ENCODE results near the gene DPP6.
A peak's percentile ranks its signal among the peaks of the same experiment; 100 is the strongest.

The DPP6 gene

DNA sequence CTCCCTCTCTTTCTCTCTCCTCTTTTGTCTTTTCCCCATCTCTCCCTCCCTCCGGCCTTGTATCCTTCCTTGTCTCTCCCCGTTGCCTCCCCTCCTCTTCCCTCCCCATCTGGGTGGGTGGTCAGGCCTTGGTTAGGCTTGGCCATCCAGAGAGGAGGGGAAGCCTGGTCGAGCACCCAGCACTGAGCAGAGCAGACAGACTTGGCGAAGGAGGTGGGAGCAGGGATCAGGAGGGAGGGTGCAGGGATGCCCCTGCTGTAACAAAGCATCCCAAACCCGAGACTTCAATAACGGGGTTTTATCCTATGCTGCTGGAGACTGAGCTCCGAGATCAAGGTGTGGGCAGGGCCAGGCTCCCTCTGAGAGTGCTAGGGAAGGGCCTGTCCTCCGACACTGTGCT is 853.4 kb downstream of the DPP6 start:
- H3K36me3 ChIP-seq (ENCODE audit: insufficient read depth, low read length), result no peaks in the 10 kb centered on the region
- H3K4me1 ChIP-seq (ENCODE audit: insufficient read depth, low read length), result no peaks in the 10 kb centered on the region
- H3K9me3 ChIP-seq (ENCODE audit: control insufficient read depth, insufficient read depth, low read length), result peaks cover 3% of the 10 kb centered on the region; the same call in 1 of the 2 replicates
- H3K9ac ChIP-seq (ENCODE audit: low read depth, low read length), result no peak overlapping the region

- no peaks in the 10 kb centered on the region for H3K36me3 ChIP-seq (ENCODE audit: insufficient read depth, low read length)
- H3K9me3 ChIP-seq (ENCODE audit: control insufficient read depth, insufficient read depth, low read length), result peaks cover 3% of the 10 kb centered on the region; the same call in 1 of the 2 replicates
- no peaks in the 10 kb centered on the region for H3K4me1 ChIP-seq (ENCODE audit: insufficient read depth, low read length)
- H3K9ac ChIP-seq (ENCODE audit: low read depth, low read length), result no peak overlapping the region
These were observed 854.0 kb downstream of the DPP6 start for GRCh38 chr7:154906201-154906600.

DNA sequence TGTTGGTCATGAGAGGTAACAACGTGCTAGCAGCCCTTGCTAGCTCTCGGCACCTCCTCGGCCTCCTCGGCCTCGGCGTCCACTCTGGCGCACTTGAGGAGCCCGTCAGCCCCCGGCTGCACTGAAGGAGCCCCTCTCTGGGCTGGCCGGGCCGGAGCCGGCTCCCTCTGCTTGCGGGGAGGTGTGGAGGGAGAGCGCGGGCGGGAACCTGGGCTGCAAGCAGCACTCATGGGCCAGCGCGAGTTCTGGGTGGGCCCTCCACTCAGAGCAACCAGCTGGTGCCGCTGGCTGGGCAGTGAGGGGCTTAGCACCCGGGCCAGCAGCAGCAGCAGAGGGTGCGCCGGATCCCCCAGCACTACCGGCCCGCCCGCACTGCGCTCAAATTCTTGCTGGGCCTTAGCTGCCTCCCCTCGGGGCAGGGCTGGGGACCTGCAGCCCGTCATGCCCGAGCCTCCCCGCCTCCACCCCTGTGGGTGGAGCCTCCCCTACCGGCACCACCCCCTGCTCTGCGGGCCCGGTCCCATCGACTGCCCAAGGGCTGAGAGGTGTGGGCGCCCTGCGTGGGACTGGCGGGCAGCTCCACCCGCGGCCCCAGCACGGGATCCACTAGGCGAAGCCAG is 854.6 kb downstream of the DPP6 start:
- Histone ChIP-seq H3K4me1 (ENCODE audit: insufficient read depth, low read length) (no peaks in the 10 kb centered on the region), H3K9ac (ENCODE audit: low read depth, low read length) (no peak overlapping the region), H3K9me3 (ENCODE audit: control insufficient read depth, insufficient read depth, low read length) (peaks cover 3% of the 10 kb centered on the region; the same call in 1 of the 2 replicates), H3K36me3 (ENCODE audit: insufficient read depth, low read length) (no peaks in the 10 kb centered on the region)

- no peaks in the 10 kb centered on the region for H3K36me3 ChIP-seq (ENCODE audit: insufficient read depth, low read length)
- H3K9ac ChIP-seq (ENCODE audit: low read depth, low read length), result no peak overlapping the region
- no peaks in the 10 kb centered on the region for H3K4me1 ChIP-seq (ENCODE audit: insufficient read depth, low read length)
- H3K9me3 ChIP-seq (ENCODE audit: control insufficient read depth, insufficient read depth, low read length), result peaks cover 3% of the 10 kb centered on the region; the same call in 1 of the 2 replicates
These were observed 855.7 kb downstream of the DPP6 start for GRCh38 chr7:154907651-154908620.

- Histone ChIP-seq H3K9ac (ENCODE audit: low read depth, low read length) (no peak overlapping the region), H3K9me3 (ENCODE audit: control insufficient read depth, insufficient read depth, low read length) (peaks cover 3% of the 10 kb centered on the region; the same call in 1 of the 2 replicates), H3K4me1 (ENCODE audit: insufficient read depth, low read length) (no peaks in the 10 kb centered on the region), H3K36me3 (ENCODE audit: insufficient read depth, low read length) (no peaks in the 10 kb centered on the region)
These were observed 857.3 kb downstream of the DPP6 start for GRCh38 chr7:154909241-154910105.

DNA sequence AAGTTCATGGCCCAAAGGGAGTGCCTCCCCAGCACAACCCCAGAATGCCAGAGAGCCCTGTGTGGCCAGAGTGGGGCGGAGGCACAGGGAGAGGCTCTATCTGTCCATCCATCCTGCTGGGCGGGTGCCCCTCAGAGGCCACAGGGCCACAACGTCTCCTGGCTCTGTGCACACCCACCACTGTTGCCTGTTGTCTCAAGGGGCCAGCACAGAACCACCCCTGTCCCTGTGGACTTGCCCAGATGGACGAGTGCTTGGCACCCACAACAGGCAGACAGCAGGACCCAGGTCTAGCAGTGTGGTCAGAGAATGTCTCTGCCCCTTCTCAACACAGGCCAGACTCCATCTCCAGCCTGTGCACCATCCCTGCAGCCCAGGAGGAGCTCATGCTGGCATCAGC is 857.9 kb downstream of the DPP6 start:
- H3K9ac ChIP-seq (ENCODE audit: low read depth, low read length), result no peak overlapping the region
- H3K9me3 ChIP-seq (ENCODE audit: control insufficient read depth, insufficient read depth, low read length), result peaks cover 3% of the 10 kb centered on the region; the same call in 1 of the 2 replicates
- no peaks in the 10 kb centered on the region for H3K4me1 ChIP-seq (ENCODE audit: insufficient read depth, low read length)
- no peaks in the 10 kb centered on the region for H3K36me3 ChIP-seq (ENCODE audit: insufficient read depth, low read length)

GRCh38 chr7:154910977-154911376 is 858.8 kb downstream of the DPP6 start:
- Histone ChIP-seq H3K9me3 (ENCODE audit: control insufficient read depth, insufficient read depth, low read length) (peaks cover 3% of the 10 kb centered on the region; the same call in 1 of the 2 replicates), H3K36me3 (ENCODE audit: insufficient read depth, low read length) (no peaks in the 10 kb centered on the region), H3K9ac (ENCODE audit: low read depth, low read length) (no peak overlapping the region), H3K4me1 (ENCODE audit: insufficient read depth, low read length) (no peaks in the 10 kb centered on the region)

- Histone ChIP-seq H3K9me3 (ENCODE audit: control insufficient read depth, insufficient read depth, low read length) (no peaks in the 10 kb centered on the region), H3K9ac (ENCODE audit: low read depth, low read length) (no peak overlapping the region), H3K4me1 (ENCODE audit: insufficient read depth, low read length) (no peaks in the 10 kb centered on the region), H3K36me3 (ENCODE audit: insufficient read depth, low read length) (no peaks in the 10 kb centered on the region)
These were observed 859.2 kb downstream of the DPP6 start for GRCh38 chr7:154911411-154911810.

GRCh38 chr7:154911862-154912455 is 859.8 kb downstream of the DPP6 start:
- no peak overlapping the region for H3K9ac ChIP-seq (ENCODE audit: low read depth, low read length)
- H3K9me3 ChIP-seq (ENCODE audit: control insufficient read depth, insufficient read depth, low read length), result no peaks in the 10 kb centered on the region
- no peaks in the 10 kb centered on the region for H3K36me3 ChIP-seq (ENCODE audit: insufficient read depth, low read length)
- H3K4me1 ChIP-seq (ENCODE audit: insufficient read depth, low read length), result no peaks in the 10 kb centered on the region

DNA sequence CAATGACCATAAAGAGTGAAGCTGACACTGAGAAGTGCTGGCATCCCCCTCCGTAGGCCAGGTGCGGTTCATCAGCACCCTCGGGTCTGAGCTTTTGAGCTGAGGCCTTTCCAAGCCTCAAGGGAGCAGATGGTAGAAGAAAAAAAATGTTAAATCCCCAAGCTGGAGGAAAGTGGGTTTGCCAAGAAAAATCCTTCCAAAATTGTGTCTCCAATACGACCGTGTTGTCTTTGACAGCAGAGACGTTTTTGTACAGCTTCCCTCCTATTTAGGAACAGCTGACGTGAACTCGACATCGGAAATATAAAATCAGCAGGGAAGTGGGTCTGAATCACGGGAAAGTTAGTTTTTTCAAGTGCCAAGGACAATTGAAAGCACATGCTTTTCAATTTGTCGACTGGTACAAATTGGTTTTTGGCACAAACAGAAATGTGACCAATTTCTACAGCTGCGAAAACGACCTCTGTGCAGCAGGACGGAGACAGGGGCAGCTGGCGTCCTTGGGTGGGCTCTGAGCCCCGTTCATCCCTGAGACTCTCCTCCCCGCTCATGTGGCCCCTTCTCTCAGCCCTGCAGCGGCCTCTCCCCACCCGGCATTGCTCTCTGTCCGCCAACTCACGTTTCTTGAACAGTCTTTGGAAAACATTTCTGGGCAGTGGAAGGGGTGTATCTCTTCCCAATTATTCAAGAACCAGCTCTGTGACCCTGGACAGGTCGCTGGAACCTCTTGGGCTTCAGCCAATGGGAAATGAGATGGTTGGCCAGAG is 860.9 kb downstream of the DPP6 start:
- H3K4me1 ChIP-seq (ENCODE audit: insufficient read depth, low read length), result no peaks in the 10 kb centered on the region
- no peaks in the 10 kb centered on the region for H3K9me3 ChIP-seq (ENCODE audit: control insufficient read depth, insufficient read depth, low read length)
- H3K9ac ChIP-seq (ENCODE audit: low read depth, low read length), result no peak overlapping the region
- H3K36me3 ChIP-seq (ENCODE audit: insufficient read depth, low read length), result no peaks in the 10 kb centered on the region

- Histone ChIP-seq H3K9me3 (ENCODE audit: control insufficient read depth, insufficient read depth, low read length) (no peaks in the 10 kb centered on the region), H3K4me1 (ENCODE audit: insufficient read depth, low read length) (no peaks in the 10 kb centered on the region), H3K36me3 (ENCODE audit: insufficient read depth, low read length) (no peaks in the 10 kb centered on the region), H3K9ac (ENCODE audit: low read depth, low read length) (peak overlapping the region; percentile 26; the same call in 1 of the 2 replicates)
These were observed 861.6 kb downstream of the DPP6 start for GRCh38 chr7:154913638-154914307.

GRCh38 chr7:154914308-154914995 is 862.3 kb downstream of the DPP6 start:
- H3K4me1 ChIP-seq (ENCODE audit: insufficient read depth, low read length), result no peaks in the 10 kb centered on the region
- H3K9me3 ChIP-seq (ENCODE audit: control insufficient read depth, insufficient read depth, low read length), result no peaks in the 10 kb centered on the region
- H3K36me3 ChIP-seq (ENCODE audit: insufficient read depth, low read length), result no peaks in the 10 kb centered on the region
- no peak overlapping the region for H3K9ac ChIP-seq (ENCODE audit: low read depth, low read length)

Data from ES-I3 (cell line).